Left ventricle myocardium inferior (tissue), 1 donor: ENCODE results near the gene C2CD4C. TPM values are rescaled to one million over a fixed set of nuclear protein-coding genes. Genes with fewer than 3 reads are reported as not detected.
"Not testable (repeated sequence)": the region's sequence is repeated elsewhere in the genome, so short reads cannot be mapped to it uniquely, and the experiment has no call there.

ENCODE experiments used
- DNase-seq: peaks from one replicate; pipeline ENCODE4 v3.0.0-alpha.2; 2020
- H3K27ac ChIP-seq: fragments of 200-600 bp; replicated peaks from 2 replicates; pipeline ENCODE4 v1.8.0; 2021
- H3K27me3 ChIP-seq: fragments of 200-600 bp; 2 replicates; pipeline ENCODE4 v1.8.0; 2021; ENCODE audit warnings: low read depth
- H3K36me3 ChIP-seq: fragments of 200-600 bp; 2 replicates; pipeline ENCODE4 v1.8.0; 2021
- H3K4me1 ChIP-seq: fragments of 200-600 bp; 2 replicates; pipeline ENCODE4 v1.8.0; 2021
- H3K4me3 ChIP-seq: fragments of 200-600 bp; 2 replicates; pipeline ENCODE4 v1.8.0; 2021; ENCODE audit warnings: mild to moderate bottlenecking, moderate library complexity
- H3K9me3 ChIP-seq: fragments of 200-600 bp; replicated peaks from 2 replicates; pipeline ENCODE4 v1.8.0; 2021
- intact Hi-C: fragments of 100-400 bp; cut with micrococcal nuclease; formaldehyde crosslinking; loops from one replicate; pipeline ENCODE4 v1.11.0; 2022
- total RNA-seq: library from RNA; stranded (reverse); fragmentation: NEBNext Ultra II Directional; extraction: Animal tissue kit (Norgen Biotek cat#: 25700); gene quantifications from one replicate; pipeline ENCODE4 v1.2.1, GENCODE V29; 2021
- TF ChIP-seq, protein P1 (sequence below): fragments of 200-600 bp; IDR thresholded peaks from 2 replicates; pipeline ENCODE4 v1.8.0; 2021; ENCODE audit warnings: antibody characterized with exemption, mild to moderate bottlenecking, borderline replicate concordance
- donor health status: DM: no; HTN: yes; CAD: no; lungs with severe emphysema.

Gene C2CD4C
- total RNA-seq, 1 donor from 2014 or later: 0.63 TPM

DNA sequence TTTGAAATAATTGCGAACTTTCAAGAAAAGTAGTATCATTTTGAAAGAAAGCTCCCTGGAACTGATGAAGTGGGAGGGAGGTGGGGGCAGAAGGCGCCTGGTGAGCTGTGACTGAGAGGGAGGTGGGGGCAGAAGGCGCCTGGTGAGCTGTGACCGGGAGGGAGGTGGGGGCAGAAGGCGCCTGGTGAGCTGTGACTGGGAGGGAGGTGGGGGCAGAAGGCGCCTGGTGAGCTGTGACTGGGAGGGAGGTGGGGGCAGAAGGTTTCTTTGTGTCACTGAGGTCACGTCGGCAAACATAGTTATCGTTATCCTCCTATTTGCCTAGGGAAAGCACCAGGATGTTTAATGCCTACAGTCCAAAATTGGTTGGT, 24.2 kb downstream of the C2CD4C start:
- intact Hi-C loops: no loop called here
- Histone ChIP-seq H3K4me3 (no peak overlapping the region), H3K27me3 (peaks cover 62% of the 10 kb centered on the region), H3K9me3 (no peaks in the 10 kb centered on the region), H3K36me3 (no peaks in the 10 kb centered on the region), H3K4me1 (no peaks in the 10 kb centered on the region), H3K27ac (no peak overlapping the region)
- TF ChIP-seq, protein P1, sequence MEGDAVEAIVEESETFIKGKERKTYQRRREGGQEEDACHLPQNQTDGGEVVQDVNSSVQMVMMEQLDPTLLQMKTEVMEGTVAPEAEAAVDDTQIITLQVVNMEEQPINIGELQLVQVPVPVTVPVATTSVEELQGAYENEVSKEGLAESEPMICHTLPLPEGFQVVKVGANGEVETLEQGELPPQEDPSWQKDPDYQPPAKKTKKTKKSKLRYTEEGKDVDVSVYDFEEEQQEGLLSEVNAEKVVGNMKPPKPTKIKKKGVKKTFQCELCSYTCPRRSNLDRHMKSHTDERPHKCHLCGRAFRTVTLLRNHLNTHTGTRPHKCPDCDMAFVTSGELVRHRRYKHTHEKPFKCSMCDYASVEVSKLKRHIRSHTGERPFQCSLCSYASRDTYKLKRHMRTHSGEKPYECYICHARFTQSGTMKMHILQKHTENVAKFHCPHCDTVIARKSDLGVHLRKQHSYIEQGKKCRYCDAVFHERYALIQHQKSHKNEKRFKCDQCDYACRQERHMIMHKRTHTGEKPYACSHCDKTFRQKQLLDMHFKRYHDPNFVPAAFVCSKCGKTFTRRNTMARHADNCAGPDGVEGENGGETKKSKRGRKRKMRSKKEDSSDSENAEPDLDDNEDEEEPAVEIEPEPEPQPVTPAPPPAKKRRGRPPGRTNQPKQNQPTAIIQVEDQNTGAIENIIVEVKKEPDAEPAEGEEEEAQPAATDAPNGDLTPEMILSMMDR: no peak
- DNase-seq: no peak

DNA sequence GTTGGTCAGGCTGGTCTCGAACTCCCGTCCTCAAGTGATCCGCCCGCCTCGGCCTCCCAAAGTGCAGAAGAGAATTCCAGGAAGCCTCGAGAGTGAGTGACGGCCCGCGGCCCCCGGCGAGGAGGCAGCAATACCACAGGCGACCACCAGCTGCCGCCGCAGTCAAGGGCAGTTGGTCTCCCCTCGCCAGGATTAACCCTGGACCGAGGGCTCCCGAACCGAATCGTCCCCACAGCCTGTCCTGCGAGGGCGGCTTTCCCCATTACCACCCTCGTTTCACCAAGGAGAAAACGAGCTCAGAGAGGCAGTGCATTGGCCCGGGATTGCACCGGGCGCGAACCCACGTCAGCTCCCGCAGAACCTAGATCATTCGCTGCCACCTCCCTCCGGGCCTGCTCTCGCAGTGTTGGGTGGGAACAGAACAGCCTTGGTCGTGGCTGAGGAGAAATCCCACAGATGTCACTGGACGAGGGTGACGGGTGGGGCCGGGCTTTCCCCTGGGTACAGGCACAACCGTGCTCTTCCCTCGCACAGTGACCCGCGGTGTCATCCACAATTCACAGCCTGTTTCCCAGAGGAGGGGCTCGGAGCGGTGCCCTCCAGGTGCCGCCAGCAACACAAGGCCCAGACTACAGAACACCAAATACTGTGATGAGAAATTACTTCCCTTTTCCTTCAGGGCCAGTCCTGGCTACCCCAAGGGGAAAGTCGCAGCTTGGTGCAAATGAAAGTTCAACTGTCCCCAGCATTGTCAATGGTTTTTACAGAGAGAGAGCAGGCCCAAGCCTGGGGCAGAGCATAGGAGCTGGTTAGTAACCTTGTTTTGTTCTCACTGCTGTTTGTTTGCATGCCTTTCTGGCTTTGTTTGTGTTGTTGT, 24.8 kb downstream of the C2CD4C start:
- no peak overlapping the region for H3K4me3 ChIP-seq
- TF ChIP-seq, protein P1: peak; percentile 77
- H3K4me1 ChIP-seq: no peaks in the 10 kb centered on the region
- no peaks in the 10 kb centered on the region for H3K9me3 ChIP-seq
- intact Hi-C loops: no loop called here
- DNase-seq: no peak
- H3K27me3 ChIP-seq: peaks cover 56% of the 10 kb centered on the region
- H3K27ac ChIP-seq: no peak overlapping the region
- H3K36me3 ChIP-seq: no peaks in the 10 kb centered on the region

DNA sequence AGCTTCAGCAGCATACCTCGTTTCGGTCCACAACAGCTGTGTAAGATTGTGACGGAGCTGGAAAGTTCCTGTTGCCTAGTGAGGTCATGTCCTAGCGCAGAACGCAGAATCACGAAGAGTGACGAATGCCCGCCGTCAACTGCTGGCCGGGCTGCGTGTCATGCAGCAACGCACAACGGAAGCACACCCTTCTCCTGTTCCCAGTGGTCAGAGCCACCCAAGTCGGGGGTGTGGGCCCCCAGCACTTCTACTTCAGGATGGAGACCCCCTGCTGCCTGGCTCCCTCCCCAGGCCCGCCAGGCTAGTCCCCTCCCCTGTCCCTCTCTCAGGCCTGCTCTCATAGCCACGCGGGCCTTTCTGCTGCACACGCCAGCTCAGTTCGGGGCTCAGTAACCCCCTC, 25.9 kb downstream of the C2CD4C start:
- no peak for DNase-seq
- Histone ChIP-seq H3K4me3 (no peak overlapping the region), H3K36me3 (no peaks in the 10 kb centered on the region), H3K27me3 (peaks cover 45% of the 10 kb centered on the region), H3K27ac (no peak overlapping the region), H3K4me1 (no peaks in the 10 kb centered on the region), H3K9me3 (no peaks in the 10 kb centered on the region)
- intact Hi-C loops: no loop called here
- TF ChIP-seq, protein P1: no peak

DNA sequence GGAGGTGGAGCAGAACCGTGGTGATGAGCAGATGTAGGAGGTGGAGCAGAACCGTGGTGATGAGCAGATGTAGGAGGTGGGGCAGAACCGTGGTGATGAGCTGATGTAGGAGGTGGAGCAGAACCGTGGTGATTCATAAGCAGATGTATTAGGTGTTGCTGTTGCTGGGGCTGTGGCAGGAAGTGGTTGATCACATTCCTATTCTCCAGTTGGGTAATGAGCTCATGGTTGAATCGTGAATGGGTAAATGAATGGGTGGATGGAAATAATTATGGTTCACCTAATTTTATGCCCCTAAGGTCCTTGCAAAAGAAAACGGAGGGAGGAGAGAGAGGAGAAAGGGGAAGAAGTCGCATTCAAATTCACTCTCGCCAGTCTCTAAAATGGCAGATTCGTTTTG, 26.4 kb downstream of the C2CD4C start:
- H3K4me3 ChIP-seq, H3K4me1 ChIP-seq, DNase-seq, H3K27ac ChIP-seq, H3K36me3 ChIP-seq, H3K9me3 ChIP-seq, intact Hi-C loops: not testable (repeated sequence)
- peaks cover 42% of the 10 kb centered on the region for H3K27me3 ChIP-seq

DNA sequence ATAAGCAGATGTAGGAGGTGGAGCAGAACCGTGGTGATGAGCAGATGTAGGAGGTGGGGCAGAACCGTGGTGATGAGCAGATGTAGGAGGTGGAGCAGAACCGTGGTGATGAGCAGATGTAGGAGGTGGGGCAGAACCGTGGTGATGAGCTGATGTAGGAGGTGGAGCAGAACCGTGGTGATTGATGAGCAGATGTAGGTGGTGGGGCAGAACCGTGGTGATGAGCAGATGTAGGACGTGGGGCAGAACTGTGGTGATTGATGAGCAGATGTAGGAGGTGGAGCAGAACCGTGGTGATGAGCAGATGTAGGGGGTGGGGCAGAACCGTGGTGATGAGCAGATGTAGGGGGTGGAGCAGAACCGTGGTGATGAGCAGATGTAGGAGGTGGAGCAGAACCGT, 27.0 kb downstream of the C2CD4C start:
- H3K9me3 ChIP-seq, H3K4me1 ChIP-seq, H3K4me3 ChIP-seq, DNase-seq, H3K27ac ChIP-seq, intact Hi-C loops, H3K36me3 ChIP-seq: not testable (repeated sequence)
- H3K27me3 ChIP-seq: peaks cover 40% of the 10 kb centered on the region

DNA sequence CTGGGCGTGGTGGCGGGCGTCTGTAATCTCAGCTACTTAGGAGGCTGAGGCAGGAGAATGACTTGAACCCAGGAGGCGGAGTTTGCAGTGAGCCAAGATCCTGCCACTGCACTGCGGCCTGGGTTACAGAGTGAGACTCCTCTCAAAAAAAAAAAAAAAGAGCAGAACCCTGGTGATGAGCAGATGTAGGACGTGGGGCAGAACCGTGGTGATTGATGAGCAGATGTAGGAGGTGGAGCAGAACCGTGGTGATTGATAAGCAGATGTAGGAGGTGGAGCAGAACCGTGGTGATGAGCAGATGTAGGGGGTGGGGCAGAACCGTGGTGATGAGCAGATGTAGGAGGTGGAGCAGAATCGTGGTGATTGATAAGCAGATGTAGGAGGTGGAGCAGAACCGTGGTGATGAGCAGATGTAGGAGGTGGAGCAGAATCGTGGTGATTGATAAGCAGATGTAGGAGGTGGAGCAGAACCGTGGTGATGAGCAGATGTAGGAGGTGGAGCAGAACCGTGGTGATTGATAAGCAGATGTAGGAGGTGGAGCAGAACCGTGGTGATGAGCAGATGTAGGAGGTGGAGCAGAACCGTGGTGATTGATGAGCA, 28.2 kb downstream of the C2CD4C start:
- H3K27ac ChIP-seq, DNase-seq, H3K4me3 ChIP-seq, H3K4me1 ChIP-seq, intact Hi-C loops, H3K36me3 ChIP-seq, H3K9me3 ChIP-seq: not testable (repeated sequence)
- peaks cover 41% of the 10 kb centered on the region for H3K27me3 ChIP-seq

DNA sequence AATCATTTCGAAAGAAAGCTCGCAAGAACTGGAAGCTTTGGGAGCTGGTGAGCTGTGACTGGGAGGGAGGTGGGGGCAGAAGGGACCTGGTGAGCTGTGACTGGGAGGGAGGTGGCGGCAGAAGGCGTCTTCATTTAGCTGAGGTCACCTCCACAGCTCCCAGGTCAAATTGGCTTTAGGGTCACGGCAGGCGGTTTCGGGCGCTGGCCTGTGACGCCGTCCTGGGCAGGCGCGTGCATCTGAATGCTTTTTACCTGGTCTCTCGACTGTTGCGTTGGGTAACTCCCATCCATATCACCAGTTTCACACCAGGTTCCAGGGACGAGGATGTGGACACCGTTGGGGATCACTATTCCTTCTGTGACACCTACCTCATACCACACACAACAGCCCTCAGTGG, 29.2 kb downstream of the C2CD4C start:
- intact Hi-C loops: no loop called here
- DNase-seq: no peak
- Histone ChIP-seq H3K27me3 (peaks cover 45% of the 10 kb centered on the region), H3K4me3 (no peak overlapping the region), H3K27ac (no peak overlapping the region), H3K4me1 (no peaks in the 10 kb centered on the region), H3K9me3 (no peaks in the 10 kb centered on the region), H3K36me3 (no peaks in the 10 kb centered on the region)
- TF ChIP-seq, protein P1: no peak
